ENCODE measurements around the gene DAB1. TPM values are rescaled to one million over a fixed set of nuclear protein-coding genes. Genes with fewer than 3 reads are reported as not detected.

Gene DAB1
- 2.8 TPM for total RNA-seq

GRCh38 chr1:57423656-57424211, at the start of gene DAB1:
TSS of gene DAB1 (minus strand) at chr1:57424060. CDS start at chr1:57291030, 133,030 bp downstream.

DNA sequence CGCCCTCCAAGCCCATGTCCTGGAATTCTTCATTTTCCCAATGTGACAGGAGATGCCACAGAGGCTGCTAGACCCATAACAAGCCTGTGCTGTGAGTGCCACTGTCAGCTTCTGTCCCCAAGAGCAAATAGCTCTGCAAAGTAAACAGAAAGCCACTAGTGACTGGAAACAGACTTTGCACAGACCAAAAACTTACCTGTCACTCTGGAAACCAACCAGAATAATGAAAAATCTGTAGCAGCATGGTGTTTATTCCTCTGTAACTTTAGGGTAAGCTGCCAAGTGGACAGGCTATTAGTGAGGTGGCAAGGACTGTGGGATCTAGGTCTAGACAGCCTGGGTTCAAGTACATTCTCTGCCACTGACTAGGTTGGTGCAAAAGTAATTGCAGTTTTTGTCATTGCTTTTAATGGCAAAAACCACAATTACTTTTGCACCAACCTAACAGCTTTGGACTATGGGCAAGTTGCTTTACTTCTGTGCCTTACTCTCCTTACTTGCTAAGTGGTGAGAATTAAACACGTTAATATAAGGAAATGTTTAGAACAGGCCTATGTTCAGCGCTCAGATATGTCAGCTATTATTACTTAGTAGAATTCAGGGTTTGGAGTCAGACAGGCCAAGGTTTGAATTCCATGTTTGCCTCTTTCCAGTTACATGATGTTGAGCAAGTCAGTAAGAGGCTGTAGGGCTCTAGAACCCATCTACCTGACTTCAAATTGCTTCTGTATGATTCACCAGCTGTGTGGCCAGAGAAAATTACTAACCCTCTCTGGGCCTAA, 457.8 kb downstream of the DAB1 start, which contains the start of gene C8B:
Gene C8B (minus strand): TSS at position 100 of the 782 bp plus-strand sequence. CDS start 67 bp downstream, at position 33.

